Fibroblast of skin of left biceps (primary cell): Measurements from ENCODE around the gene TOP2A.
"Not testable (repeated sequence)": the region's sequence is repeated elsewhere in the genome, so short reads cannot be mapped to it uniquely, and the experiment has no call there.

Experiments used
- DNase-seq, 2 experiments: peaks; one replicate each; pipeline ENCODE4 v3.0.0-alpha.2; 2013; ENCODE audit warnings: low read depth in 2 of 2

The TOP2A gene

DNA sequence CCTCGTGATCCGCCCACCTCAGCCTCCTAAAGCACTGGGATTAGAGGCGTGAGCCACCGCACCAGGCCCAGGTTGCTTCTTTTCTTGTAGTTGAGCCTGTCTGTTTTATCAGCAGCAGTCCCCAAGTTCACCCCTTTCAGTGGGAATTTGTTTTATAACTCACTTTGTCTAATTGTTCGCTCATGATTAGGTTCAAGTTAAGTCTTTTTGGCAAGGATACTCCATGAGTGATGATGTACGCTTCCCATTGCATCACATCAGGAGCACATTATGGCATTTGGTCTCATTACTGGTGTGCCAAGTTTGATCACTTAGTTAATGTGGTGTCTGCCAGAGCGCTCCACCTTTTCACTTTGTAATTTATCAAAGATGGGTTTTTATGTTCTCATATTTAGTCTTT lies 38.7 kb downstream of the TOP2A start:
- DNase-seq: no peak

GRCh38 chr17:40377832-40378231 lies 39.9 kb downstream of the TOP2A start:
- DNase-seq: no peak

GRCh38 chr17:40376541-40376940 lies 41.2 kb downstream of the TOP2A start:
- not testable (repeated sequence) for DNase-seq

GRCh38 chr17:40375786-40376185 lies 41.9 kb downstream of the TOP2A start:
- DNase-seq: not testable (repeated sequence)

DNA sequence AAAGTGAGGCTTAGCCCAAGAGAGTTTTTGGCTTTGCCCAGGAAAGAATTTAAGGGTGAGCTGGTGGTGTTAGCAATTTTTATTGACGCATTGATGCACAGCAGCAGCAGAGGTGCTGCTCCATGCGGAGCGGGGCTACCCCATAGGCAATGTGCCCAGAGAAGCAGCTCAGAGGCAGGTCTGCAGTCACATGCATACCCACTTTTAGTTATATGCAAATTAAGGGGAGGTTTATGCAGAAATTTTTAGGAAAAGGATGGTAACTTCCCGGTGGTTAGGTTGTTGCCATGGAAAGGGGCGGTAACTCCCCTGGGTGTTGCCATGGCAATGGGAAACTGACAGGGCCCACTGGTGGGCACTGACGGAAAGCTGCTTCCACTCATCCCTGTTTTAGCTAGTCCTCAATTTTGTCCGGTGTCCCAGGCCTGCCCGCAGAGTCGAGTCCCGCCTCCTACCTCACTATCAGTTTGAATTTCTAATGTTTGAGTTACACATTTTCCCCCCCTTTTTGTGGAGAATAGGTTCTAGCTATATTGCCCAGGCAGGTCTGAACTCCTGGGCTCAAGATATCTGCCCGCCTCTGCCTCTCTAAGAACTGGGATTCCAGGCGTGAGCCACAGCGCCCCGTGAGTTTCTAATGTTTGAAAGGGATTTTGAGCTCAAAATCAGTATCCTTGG lies 42.7 kb downstream of the TOP2A start:
- DNase-seq: no peak

DNA sequence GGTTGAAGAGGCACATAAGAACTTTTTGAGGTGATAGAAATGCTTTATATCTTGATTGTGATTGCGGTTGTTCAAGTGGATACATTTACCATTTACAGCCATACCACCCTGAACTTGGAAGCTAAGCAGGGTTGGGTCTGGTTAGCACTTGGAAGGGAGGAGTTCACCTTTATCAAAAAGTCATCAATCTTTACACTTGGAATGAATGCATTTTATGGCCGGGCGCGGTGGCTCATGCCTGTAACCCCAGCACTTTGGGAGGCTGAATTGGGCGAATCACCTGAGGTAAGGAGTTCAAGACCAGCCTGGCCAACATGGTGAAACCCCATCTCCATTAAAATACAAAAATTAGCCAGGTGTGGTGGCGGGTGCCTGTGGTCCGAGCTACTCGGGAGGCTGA lies 43.7 kb downstream of the TOP2A start:
- DNase-seq: no peak

DNA sequence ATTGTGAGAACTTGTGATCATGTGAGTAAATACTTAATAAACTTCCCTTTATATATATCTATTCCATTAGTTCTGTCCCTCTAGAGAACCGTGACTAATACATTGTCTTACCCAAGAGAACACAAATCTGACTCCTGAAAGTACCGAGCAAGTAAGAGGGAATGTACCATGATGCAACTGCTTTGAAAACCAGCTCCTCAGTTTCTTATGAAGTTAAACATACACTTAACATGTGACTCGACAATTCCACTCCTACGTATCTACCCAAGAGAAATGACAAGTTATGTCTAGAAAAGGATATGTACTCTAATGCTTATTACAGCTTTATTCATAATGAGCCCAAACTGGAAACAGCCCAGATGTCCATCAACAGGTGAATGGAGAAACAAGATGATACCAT lies 44.4 kb downstream of the TOP2A start:
- DNase-seq: peak; percentile 21 to 22

DNA sequence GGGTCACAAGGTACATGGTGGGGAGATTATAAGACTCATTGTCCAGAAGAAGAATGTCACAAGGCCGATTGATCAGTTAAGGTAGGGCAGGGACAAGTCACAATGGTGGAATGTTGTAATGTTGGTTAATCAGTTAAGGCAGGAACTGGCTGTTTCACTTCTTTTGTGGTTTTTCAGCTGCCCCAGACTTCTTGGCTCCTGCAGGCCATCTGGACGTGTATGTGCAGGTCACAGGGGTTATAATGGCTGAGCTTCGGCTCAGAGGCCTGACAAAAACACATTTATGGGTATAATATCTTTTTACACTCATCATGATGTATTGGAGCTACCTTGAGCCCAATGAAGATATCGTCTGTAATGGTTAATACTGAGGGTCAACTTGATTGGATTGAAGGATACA lies 45.1 kb downstream of the TOP2A start:
- not testable (repeated sequence) for DNase-seq

DNA sequence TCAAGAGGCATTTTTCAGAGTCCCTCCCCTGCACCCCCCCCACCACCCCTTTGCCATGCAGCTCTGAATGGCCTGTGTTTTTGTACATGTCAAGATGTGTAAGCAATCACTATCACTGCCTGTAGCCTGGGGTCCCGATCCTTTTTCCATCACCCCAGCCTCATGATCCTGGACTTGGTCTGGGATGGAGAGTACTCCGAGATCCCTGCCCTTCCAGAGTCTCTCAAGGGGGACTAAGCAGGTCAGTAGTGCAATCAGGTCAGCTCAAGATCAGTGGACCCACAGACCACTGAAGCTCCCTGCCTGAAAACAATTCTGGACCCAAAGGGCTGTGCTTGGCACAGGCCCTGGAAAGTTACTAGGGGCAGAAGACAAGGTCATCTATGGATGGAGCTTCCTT lies 45.7 kb downstream of the TOP2A start:
- DNase-seq: no peak

- no peak for DNase-seq
These were observed 46.3 kb downstream of the TOP2A start for GRCh38 chr17:40371261-40371929.

GRCh38 chr17:40369923-40370322 lies 47.8 kb downstream of the TOP2A start:
- DNase-seq: no peak

DNA sequence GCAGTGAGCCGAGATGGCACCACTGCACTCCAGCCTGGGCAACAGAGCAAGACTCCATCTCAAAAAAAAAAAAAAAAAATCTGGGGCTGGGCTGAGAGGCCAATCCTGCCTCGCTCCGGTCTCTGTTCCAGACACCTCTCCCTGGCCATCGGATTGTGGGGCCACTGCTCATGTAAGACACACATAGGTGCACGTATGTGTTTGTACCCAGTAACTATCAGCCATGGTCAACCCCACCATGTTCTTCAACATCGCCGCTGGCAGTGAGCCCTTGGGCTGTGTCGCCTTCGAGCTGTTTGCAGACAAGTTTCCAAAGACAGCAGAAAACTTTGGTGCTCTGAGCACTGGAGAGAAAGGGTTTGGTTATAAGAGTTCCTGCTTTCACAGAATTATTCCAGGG lies 50.0 kb downstream of the TOP2A start:
- DNase-seq: not testable (repeated sequence)

GRCh38 chr17:40366861-40367518 lies 50.7 kb downstream of the TOP2A start:
- DNase-seq: no peak

DNA sequence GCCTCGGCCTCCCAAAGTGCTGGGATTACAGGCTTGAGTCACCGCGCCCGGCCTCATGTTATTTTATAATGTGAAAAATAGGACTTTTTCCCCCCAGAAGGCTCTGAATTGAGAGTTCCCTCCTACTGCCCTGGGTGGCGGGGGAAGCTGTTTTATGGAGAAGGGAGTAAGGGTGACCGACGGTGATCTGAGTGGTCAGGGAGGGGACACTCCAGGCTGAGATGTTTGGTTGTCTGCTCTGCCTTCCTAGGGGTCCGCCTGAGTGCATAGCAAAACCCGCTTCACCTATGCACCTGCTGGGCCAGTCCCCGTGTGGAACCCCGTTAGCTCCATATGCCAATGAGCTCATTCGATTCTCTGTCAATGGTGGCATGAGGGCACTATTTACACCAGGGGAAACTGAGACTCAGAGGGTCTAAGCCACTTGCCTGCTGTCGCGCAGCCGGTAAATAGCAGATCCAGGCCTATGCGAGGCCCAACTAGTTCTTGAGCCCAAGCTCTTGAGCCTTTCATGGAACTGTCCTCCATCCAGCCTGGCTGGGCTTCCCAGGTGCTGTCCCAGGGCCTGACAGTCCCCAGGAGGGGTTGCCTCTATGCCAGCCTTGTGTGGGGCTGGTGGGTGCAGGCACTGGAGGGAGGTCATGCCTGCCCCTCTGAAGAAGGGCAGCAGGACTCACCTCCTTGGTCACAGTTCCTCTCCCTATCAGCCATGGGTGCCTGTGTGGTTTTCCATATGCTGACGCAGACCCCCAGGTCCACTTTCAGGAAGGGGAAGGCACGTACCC lies 51.4 kb downstream of the TOP2A start:
- DNase-seq: no peak

DNA sequence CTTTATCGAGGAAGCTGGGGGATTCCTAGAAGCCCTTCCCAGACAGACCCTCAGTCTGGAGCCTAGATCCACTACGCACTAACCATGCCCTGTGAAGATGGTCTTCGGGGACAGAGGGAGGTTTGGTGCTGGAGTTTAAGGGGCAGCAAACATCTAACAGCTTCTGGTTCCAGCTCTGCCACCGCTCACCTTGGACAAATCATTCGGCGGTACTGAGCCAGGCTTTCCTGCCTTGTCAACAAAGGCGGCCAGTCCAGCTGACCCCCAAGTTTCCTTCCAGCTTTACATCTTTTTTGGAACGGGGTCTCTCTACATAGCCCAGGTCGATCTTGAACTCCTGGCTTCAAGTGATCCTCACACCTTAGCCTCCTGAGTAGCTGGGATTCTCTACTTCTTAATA lies 52.8 kb downstream of the TOP2A start:
- DNase-seq: no peak

GRCh38 chr17:40364121-40364861 lies 53.4 kb downstream of the TOP2A start, which contains the start of gene GJD3:
Gene GJD3 (minus strand): TSS chr17:40364737. CDS start chr17:40363815, 922 bp downstream.
- no peak for DNase-seq

DNA sequence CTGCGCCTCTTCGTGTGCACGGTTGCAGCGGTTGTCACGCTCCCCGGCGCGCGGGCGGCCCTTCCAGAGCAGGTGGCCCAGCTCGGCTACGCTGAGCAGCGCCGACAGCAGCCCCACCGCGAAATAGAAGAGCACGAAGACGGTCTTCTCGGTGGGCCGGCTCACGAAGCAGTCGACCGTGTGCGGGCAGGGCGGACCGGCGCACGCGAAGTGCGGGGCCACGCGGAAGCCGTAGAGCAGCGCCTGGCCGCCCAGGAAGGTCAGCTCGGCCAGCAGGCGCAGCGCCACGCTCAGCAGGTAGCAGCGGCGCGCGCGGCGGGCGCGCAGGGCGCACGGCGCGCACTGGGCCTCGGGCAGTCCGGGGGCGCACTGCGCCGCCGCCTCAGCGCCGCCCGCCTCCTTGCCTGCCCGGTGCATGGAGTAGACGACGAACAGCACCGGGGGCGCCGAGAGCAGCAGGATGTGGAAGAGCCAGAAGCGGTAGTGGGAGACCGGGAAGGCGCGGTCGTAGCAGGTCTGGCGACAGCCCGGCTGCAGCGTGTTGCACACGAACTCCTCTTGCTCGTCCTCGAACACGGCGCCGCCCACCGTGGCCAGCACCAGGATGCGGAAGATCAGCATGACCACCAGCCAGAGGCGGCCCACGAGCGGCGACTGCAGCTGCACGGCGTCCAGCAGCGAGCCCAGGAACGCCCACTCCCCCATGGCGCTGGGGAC lies 54.4 kb downstream of the TOP2A start:
- no peak for DNase-seq

DNA sequence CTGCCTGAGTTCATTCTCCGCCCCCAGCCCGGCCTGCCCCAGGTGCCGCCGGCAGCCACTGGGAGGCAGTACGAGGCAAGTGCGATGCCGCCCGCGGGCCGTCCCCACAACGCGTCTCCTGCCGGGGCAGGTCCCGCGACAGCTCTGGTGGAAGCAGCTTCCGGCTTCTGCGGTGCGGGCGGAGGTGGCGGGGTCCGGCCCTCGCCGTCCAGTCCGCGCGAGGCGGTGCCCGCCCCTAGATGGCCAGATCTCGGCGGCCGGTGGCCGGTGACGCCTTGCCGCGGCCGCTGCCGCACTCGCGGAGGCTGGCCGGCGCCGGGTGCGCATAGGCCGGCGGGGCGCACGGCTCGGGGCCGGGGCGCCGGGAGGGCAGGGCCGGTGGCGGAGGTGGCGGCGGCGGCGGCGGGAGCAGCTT lies 55.0 kb downstream of the TOP2A start:
- DNase-seq: no peak

- DNase-seq: no peak
These were observed 55.6 kb downstream of the TOP2A start for GRCh38 chr17:40361925-40362695.
